Skin of body (tissue), 2 donors: Measurements from ENCODE around the gene ENSA. TPM values are rescaled to one million over a fixed set of nuclear protein-coding genes. Genes with fewer than 3 reads are reported as not detected.
"Not testable (repeated sequence)": the region's sequence is repeated elsewhere in the genome, so short reads cannot be mapped to it uniquely, and the experiment has no call there.

Source experiments
- DNase-seq: peaks from one replicate; lab custom pipeline; 2025; lab: John Stamatoyannopoulos, UW
- total RNA-seq: library from RNA; depleted of rRNA; stranded (reverse); fragments of >200 nt; gene quantifications from one replicate; pipeline ENCODE4 v1.2.3, GENCODE V29; 2014

ENSA gene
- total RNA-seq, 1 donor from 2014 or later = 89.7 TPM

- peak; percentile 38 for DNase-seq
Observed at GRCh38 chr1:150621497-150622302, 7.7 kb downstream of the ENSA start.

GRCh38 chr1:150620919-150621318 lies 8.5 kb downstream of the ENSA start:
- no peak for DNase-seq

- peak; percentile 50 for DNase-seq
Observed at GRCh38 chr1:150619576-150620509, 9.6 kb downstream of the ENSA start.

- no peak for DNase-seq
Observed at GRCh38 chr1:150615346-150616201, 13.8 kb downstream of the ENSA start.

GRCh38 chr1:150613061-150613920 lies 16.1 kb downstream of the ENSA start:
- peak; percentile 40 for DNase-seq

GRCh38 chr1:150612014-150612345 lies 17.4 kb downstream of the ENSA start:
- DNase-seq = no peak

GRCh38 chr1:150610576-150610975 lies 18.8 kb downstream of the ENSA start:
- no peak for DNase-seq

- no peak for DNase-seq
Observed at GRCh38 chr1:150609732-150610131, 19.7 kb downstream of the ENSA start.

- no peak for DNase-seq
Observed at GRCh38 chr1:150606463-150607142, 22.8 kb downstream of the ENSA start.

GRCh38 chr1:150605451-150605731 lies 24.0 kb downstream of the ENSA start:
- not testable (repeated sequence) for DNase-seq

GRCh38 chr1:150604226-150604588 lies 25.2 kb downstream of the ENSA start:
- DNase-seq = no peak

GRCh38 chr1:150603711-150604110 lies 25.7 kb downstream of the ENSA start:
- no peak for DNase-seq

- DNase-seq = not testable (repeated sequence)
Observed at GRCh38 chr1:150602372-150602771, 27.0 kb downstream of the ENSA start.

GRCh38 chr1:150601540-150601939 lies 27.9 kb downstream of the ENSA start:
- DNase-seq = no peak

GRCh38 chr1:150598346-150598745 lies 31.1 kb downstream of the ENSA start:
- not testable (repeated sequence) for DNase-seq

- DNase-seq = no peak
Observed at GRCh38 chr1:150596976-150597375, 32.4 kb downstream of the ENSA start.

GRCh38 chr1:150596095-150596892 lies 33.1 kb downstream of the ENSA start:
- DNase-seq = no peak

- DNase-seq = no peak
Observed at GRCh38 chr1:150582371-150582770, 47.0 kb downstream of the ENSA start.

- DNase-seq = not testable (repeated sequence)
Observed at GRCh38 chr1:150581962-150582361, 47.5 kb downstream of the ENSA start.
